Hepatocyte (in vitro differentiated cells): ENCODE measurements around the gene UBE2E2. TPM values are rescaled to one million over a fixed set of nuclear protein-coding genes. Genes with fewer than 3 reads are reported as not detected.
"Not testable (repeated sequence)": the region's sequence is repeated elsewhere in the genome, so short reads cannot be mapped to it uniquely, and the experiment has no call there.

Source experiments
- DNase-seq: peaks from one replicate; pipeline ENCODE4 v3.0.0-alpha.2; 2016; ENCODE audit warnings: low spot score
- H2AFZ ChIP-seq: fragments of 200-600 bp; sonication (generic); 2 replicates; pipeline ENCODE4 v1.6.0; 2016; ENCODE audit warnings: antibody characterized with exemption, mild to moderate bottlenecking
- H3K27ac ChIP-seq: fragments of 200-600 bp; sonication (generic); 2 replicates; pipeline ENCODE4 v1.5.1; 2016; ENCODE audit warnings: mild to moderate bottlenecking
- H3K27me3 ChIP-seq: fragments of 200-600 bp; sonication (generic); 2 replicates; pipeline ENCODE4 v1.6.1; 2016
- H3K36me3 ChIP-seq: fragments of 200-600 bp; sonication (generic); replicated peaks from 2 replicates; pipeline ENCODE4 v1.5.1; 2016; ENCODE audit warnings: low read depth; ENCODE audit not compliant: insufficient read depth
- H3K4me1 ChIP-seq: fragments of 200-600 bp; sonication (generic); 2 replicates; pipeline ENCODE4 v1.5.1; 2016; ENCODE audit warnings: mild to moderate bottlenecking, moderate library complexity; ENCODE audit not compliant: insufficient read depth
- H3K4me2 ChIP-seq: fragments of 200-600 bp; sonication (generic); 2 replicates; pipeline ENCODE4 v1.6.0; 2016
- H3K4me3 ChIP-seq: fragments of 200-600 bp; sonication (generic); 2 replicates; pipeline ENCODE4 v1.5.1; 2016; ENCODE audit warnings: mild to moderate bottlenecking
- H3K79me2 ChIP-seq: fragments of 200-600 bp; sonication (generic); 2 replicates; pipeline ENCODE4 v1.6.0; 2017; ENCODE audit warnings: mild to moderate bottlenecking
- H3K9me2 ChIP-seq: fragments of 200-600 bp; sonication (generic); replicated peaks from 2 replicates; pipeline ENCODE4 v1.6.0; 2017; ENCODE audit warnings: mild to moderate bottlenecking; ENCODE audit not compliant: insufficient read depth
- H3K9me3 ChIP-seq: fragments of 200-600 bp; sonication (generic); 2 replicates; pipeline ENCODE4 v1.5.1; 2016; ENCODE audit warnings: low read depth, mild to moderate bottlenecking
- H4K20me1 ChIP-seq: fragments of 200-600 bp; sonication (generic); 2 replicates; pipeline ENCODE4 v1.6.0; 2016; ENCODE audit warnings: mild to moderate bottlenecking; ENCODE audit not compliant: insufficient read depth, poor library complexity, severe bottlenecking
- CTCF ChIP-seq: fragments of 200-600 bp; sonication (generic); IDR thresholded peaks from 2 replicates; pipeline ENCODE4 v1.5.1; 2016; ENCODE audit warnings: antibody characterized with exemption, mild to moderate bottlenecking; ENCODE audit not compliant: poor library complexity
- EZH2 ChIP-seq: fragments of 200-600 bp; sonication (generic); IDR thresholded peaks from 2 replicates; pipeline ENCODE4 v1.6.1; 2016; ENCODE audit warnings: antibody characterized with exemption, mild to moderate bottlenecking, borderline replicate concordance
- EZH2phosphoT487 ChIP-seq: fragments of 200-600 bp; sonication (generic); IDR thresholded peaks from one replicate; pipeline ENCODE4 v1.6.1; 2018; ENCODE audit warnings: antibody characterized with exemption, mild to moderate bottlenecking, low read depth, moderate library complexity; ENCODE audit not compliant: unreplicated experiment, severe bottlenecking
- WGBS: methylation state at CpG from one replicate; pipeline ENCODE4 v1.1.6; 2016; ENCODE audit warnings: low lambda C conversion rate; ENCODE audit errors: missing lambda C conversion rate; 5-methylcytosine and 5-hydroxymethylcytosine counted together
- polyA plus RNA-seq: library from polyadenylated mRNA; unstranded; fragments of >200 nt; fragmentation: Nextera tagmentation; extraction: Ambion mirVana; gene quantifications from 2 replicates; pipeline ENCODE4 v1.2.1, GENCODE V29; 2016
- total RNA-seq: library from RNA; depleted of rRNA; stranded (reverse); fragments of >200 nt; gene quantifications from 2 replicates; pipeline ENCODE4 v1.2.3, GENCODE V29; 2014

UBE2E2 gene
- total and polyA plus RNA-seq, 2 experiments from 2014 or later, result 51.1 to 90.6 TPM

GRCh38 chr3:23615068-23615467 is 411.9 kb downstream of the UBE2E2 start:
- WGBS, result 96% methylated on average over 5 of the region's 5 CpGs

GRCh38 chr3:23618475-23618874 is 415.3 kb downstream of the UBE2E2 start:
- not testable (repeated sequence) for H3K27me3 ChIP-seq, H3K79me2 ChIP-seq, H4K20me1 ChIP-seq, H3K4me1 ChIP-seq, H3K9me3 ChIP-seq, H3K9me2 ChIP-seq, H3K27ac ChIP-seq, DNase-seq, H3K36me3 ChIP-seq, H3K4me3 ChIP-seq, H2AFZ ChIP-seq, H3K4me2 ChIP-seq
- 98% methylated on average over 2 of the region's 2 CpGs for WGBS

More at GRCh38 chr3:23615068-23615467, 411.9 kb downstream of the UBE2E2 start:
- DNase-seq, result no peak
- Histone ChIP-seq H3K27ac (no peak overlapping the region), H4K20me1 (no peaks in the 10 kb centered on the region), H2AFZ (no peak overlapping the region), H3K4me3 (no peak overlapping the region), H3K4me1 (no peaks in the 10 kb centered on the region), H3K9me3 (no peaks in the 10 kb centered on the region), H3K79me2 (no peaks in the 10 kb centered on the region), H3K27me3 (no peaks in the 10 kb centered on the region), H3K9me2 (no peaks in the 10 kb centered on the region), H3K4me2 (no peak overlapping the region), H3K36me3 (no peaks in the 10 kb centered on the region)
- no peak for TF ChIP-seq EZH2
- TF ChIP-seq EZH2phosphoT487, result no peak
- TF ChIP-seq CTCF, result no peak

GRCh38 chr3:23619705-23620637 is 416.8 kb downstream of the UBE2E2 start:
- no peak for DNase-seq
- Histone ChIP-seq H3K79me2 (no peaks in the 10 kb centered on the region), H3K27ac (no peak overlapping the region), H3K9me2 (no peaks in the 10 kb centered on the region), H3K4me2 (no peak overlapping the region), H3K4me3 (no peak overlapping the region), H3K9me3 (no peaks in the 10 kb centered on the region), H4K20me1 (no peaks in the 10 kb centered on the region), H2AFZ (no peak overlapping the region), H3K27me3 (no peaks in the 10 kb centered on the region), H3K36me3 (no peaks in the 10 kb centered on the region), H3K4me1 (no peaks in the 10 kb centered on the region)
- TF ChIP-seq EZH2, result no peak
- TF ChIP-seq EZH2phosphoT487, result no peak
- no peak for TF ChIP-seq CTCF
- 89% methylated on average over 12 of the region's 12 CpGs for WGBS

GRCh38 chr3:23620638-23621015 is 417.5 kb downstream of the UBE2E2 start:
- H3K36me3 ChIP-seq, result no peaks in the 10 kb centered on the region
- no peak overlapping the region for H2AFZ ChIP-seq
- no peaks in the 10 kb centered on the region for H3K9me3 ChIP-seq
- H3K27ac ChIP-seq, result no peak overlapping the region
- no peaks in the 10 kb centered on the region for H3K27me3 ChIP-seq
- no peak for TF ChIP-seq CTCF
- no peak for TF ChIP-seq EZH2
- no peak for TF ChIP-seq EZH2phosphoT487
- WGBS, result 55% methylated on average over 4 of the region's 4 CpGs
- no peak overlapping the region for H3K4me2 ChIP-seq
- H3K79me2 ChIP-seq, result no peaks in the 10 kb centered on the region
- H3K4me1 ChIP-seq, result no peaks in the 10 kb centered on the region
- no peaks in the 10 kb centered on the region for H4K20me1 ChIP-seq
- DNase-seq, result no peak
- no peak overlapping the region for H3K4me3 ChIP-seq
- H3K9me2 ChIP-seq, result no peaks in the 10 kb centered on the region
